Stimulated activated CD4-positive, alpha-beta T cell treated with anti-CD3 and anti-CD28 coated beads, Interleukin-4, amount 100 ng/mL, for 1 hour (primary cell): ENCODE data around the gene CLDN10.
"Not testable (repeated sequence)": the region's sequence is repeated elsewhere in the genome, so short reads cannot be mapped to it uniquely, and the experiment has no call there.

Source experiments
- DNase-seq: peaks from one replicate; pipeline ENCODE4 v3.0.0-alpha.2; 2020

The CLDN10 gene

DNA sequence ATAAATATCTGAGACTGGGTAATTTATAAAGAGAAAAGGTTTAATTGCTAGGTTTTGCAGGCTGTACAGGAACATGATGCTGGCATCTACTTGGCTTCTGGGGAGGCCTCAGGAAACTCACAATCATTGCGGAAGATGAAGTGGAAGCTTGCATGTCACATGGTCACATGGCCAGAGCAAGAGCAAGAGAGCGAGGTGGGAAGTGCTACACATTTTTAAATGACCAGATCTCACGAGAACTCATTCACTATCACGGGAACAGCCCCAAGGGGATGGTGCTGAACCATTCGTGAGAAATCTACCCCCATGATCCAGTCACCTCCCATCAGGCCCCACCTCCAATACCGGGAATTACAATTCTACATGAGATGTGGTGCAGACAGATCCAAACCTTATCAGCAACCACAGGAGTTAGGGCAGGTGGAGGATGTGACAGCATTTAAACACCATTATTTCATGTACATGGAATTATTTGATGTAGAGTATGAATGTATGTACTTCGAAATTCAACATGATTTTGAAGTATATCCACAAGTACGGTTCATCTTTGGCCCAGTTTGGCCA lies 10.5 kb upstream of the CLDN10 start:
- no peak for DNase-seq

DNA sequence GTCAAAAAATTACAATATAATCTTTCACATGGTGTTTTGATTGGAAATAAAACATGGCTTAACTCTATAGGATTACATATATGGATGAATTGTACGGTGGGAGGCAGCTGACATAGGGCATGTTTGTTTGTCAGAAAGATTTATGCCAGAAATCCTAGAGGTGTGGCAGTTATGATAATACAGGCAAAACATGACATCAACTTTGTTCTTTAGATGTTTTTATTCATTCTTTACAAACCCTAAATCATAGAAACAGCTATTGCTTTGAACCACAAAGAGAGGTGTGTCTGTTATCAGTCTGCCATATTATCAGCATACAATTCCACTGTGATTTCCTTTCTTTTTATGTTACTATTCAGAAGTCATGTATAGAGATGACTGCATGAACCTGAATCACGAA lies 8.2 kb upstream of the CLDN10 start:
- DNase-seq, result no peak

DNA sequence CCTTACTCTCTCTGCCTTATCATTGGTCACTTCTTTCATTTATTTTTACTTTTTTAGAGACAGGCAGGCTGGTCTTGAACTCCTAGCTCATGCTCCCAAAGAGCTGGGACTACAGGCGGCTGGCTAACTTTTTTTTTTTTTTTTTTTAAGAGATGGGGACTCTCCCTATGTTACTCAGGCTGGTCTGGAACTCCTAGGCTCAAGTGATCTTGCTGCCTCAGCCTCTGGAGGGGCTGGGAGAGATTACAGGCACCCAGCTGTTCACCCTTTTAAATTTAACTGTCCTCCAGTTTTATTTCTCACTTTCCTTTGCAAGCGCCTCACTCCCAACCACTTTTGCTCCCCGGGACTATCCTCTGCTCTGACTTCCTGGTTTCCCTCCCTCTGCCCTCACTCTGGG lies 5.6 kb upstream of the CLDN10 start:
- no peak for DNase-seq

DNA sequence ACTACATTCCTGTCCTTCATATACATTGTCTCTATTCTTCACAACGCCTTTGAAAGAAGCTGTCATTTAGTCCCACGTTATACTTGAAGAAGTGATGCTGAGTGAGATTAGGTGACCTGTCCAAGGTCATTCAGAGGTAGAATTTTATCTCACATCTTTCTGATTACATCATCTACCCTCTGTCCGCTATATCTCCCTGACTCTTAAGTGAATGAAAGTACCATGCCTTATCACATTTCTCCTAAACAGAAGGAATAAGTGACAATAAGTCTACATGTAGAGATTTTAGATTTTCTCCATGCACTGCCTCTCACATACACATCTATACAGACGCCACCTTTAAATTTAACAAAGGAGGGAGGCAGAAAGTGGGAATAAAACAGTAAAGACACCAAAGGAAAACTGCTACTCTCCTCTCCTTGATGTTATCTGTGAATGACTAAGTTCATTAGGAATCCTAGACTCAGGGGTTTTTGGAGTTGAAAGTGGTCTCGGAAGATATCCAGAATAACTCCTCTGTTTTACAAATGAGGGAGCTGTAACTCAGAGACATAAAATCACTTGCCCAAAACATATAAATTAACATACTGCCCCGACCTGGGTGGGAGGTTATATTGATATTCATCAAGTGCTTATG lies 4.9 kb upstream of the CLDN10 start:
- DNase-seq, result no peak

- no peak for DNase-seq
These were observed 347 bp upstream of the CLDN10 start for GRCh38 chr13:95552208-95552538.

DNA sequence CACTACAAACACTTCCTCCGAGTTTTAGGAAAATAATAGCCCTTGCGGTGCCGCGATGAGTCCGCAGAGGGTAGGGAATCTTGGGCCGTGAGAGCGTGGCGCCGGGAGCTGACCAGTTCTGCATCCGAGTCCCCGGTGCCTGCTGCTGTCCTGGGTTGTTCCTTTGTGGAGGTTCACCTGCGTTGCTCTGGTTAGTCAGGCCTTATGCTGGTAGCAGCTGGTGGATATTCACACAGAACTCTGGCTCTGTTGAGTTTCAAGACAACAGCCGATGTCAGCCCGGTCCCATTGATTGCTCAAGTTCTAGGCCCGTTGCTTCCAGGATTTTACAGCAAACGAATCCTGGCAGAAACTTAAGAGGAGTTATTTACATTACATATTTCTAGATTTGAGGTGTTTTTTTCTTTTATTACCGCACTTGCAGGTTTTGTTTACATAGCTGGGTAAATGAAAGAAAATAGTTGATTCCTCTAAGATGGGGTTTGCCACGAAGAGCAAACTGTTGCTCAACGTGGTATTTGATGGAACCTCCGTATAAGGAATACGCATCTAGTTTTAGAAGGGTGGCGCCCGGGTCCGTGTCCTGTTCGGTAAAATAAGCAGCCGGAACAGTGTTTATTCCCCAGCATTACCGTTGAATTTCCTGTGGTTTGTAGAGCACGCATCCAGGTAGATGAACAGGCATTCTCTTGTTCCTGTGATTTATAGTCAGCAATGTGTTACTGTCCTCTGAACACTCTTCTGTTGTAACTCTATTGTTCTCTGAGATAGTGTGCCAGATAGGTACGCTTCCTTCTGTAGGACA lies 1.3 kb downstream of the CLDN10 start:
- DNase-seq, result no peak

- DNase-seq, result no peak
These were observed 4.5 kb downstream of the CLDN10 start for GRCh38 chr13:95557013-95557412.

GRCh38 chr13:95559100-95559499 lies 6.6 kb downstream of the CLDN10 start:
- DNase-seq, result no peak

DNA sequence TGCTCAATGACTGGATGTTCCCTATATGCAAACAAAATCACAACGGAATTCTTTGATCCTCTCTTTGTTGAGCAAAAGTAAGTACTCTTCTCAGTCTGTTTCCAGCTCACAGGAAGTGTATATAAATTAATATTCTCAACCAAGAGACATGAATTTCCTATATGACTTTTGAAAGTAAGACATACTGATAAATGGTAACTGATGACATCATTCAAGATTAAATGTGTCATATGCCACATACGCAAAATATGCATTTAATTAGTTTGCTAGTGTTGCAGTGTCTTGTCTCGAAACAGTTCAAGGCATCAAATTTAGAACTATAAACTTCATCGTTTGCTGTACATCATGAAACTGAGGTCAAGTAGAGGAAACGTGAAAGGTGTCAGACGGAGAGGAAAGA lies 7.9 kb downstream of the CLDN10 start:
- no peak for DNase-seq

GRCh38 chr13:95564091-95564490 lies 11.6 kb downstream of the CLDN10 start:
- no peak for DNase-seq

GRCh38 chr13:95564733-95565291 lies 12.3 kb downstream of the CLDN10 start:
- no peak for DNase-seq

DNA sequence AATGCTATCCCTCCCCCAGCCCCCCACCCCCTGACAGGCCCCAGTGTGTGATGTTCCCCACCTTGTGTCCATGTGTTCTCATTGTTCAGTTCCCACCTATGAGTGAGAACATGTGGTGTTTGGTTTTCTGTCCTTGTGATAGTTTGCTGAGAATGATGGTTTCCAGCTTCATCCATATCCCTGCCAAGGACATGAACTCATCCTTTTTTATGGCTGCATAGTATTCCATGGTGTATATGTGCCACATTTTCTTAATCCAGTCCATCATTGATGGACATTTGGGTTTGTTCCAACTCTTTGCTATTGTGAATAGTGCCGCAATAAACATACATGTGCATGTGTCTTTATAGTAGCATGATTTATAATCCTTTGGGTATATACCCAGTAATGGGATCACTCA lies 13.2 kb downstream of the CLDN10 start:
- not testable (repeated sequence) for DNase-seq

DNA sequence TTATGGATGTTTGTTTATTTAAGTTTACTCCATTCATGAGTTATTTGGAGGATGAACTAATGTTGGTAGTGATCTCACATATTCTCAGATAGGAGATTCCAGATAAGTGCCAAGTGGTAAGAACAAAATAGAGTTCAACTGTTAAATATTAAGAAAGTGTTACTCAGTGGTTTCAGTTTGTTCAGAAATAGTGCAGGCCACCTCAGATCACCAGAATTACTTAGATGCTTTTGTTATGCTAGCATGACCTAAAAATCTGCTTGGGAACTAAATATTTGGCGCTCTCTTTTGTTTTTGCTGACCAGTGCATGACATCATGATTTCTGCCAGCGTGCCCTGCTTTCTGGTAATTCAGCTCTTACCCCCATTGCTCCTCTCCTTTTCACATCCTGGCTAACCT lies 15.6 kb downstream of the CLDN10 start:
- DNase-seq, result no peak

DNA sequence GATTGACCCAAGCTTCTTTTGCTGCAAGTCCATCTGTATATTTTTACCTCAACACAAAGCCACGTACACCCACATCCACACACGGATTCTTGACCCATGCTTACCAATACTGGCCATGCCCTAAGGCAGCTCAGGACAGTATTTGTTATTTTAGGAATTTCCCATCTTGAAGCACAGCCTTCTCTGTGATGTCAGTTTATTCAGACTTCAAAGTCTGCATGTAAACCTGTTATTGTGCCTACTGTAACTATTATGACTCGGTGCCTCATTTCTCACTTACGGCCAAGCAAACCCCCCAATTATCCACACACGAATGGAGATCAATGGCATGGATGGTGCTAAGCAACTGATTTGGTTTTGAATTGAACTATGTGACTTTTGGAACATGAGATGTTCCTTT lies 17.5 kb downstream of the CLDN10 start:
- no peak for DNase-seq

- no peak for DNase-seq
These were observed 19.4 kb downstream of the CLDN10 start for GRCh38 chr13:95571941-95572340.

- DNase-seq, result no peak
These were observed 20.7 kb downstream of the CLDN10 start for GRCh38 chr13:95573221-95573620.

- no peak for DNase-seq
These were observed 26.8 kb downstream of the CLDN10 start for GRCh38 chr13:95579303-95579702.

GRCh38 chr13:95585867-95586266 lies 33.3 kb downstream of the CLDN10 start:
- no peak for DNase-seq

- no peak for DNase-seq
These were observed 35.6 kb downstream of the CLDN10 start for GRCh38 chr13:95588134-95588533.

GRCh38 chr13:95588721-95589120 lies 36.2 kb downstream of the CLDN10 start:
- DNase-seq, result no peak

GRCh38 chr13:95593462-95593861 lies 40.9 kb downstream of the CLDN10 start:
- no peak for DNase-seq

- no peak for DNase-seq
These were observed 44.2 kb downstream of the CLDN10 start for GRCh38 chr13:95596701-95597100.

DNA sequence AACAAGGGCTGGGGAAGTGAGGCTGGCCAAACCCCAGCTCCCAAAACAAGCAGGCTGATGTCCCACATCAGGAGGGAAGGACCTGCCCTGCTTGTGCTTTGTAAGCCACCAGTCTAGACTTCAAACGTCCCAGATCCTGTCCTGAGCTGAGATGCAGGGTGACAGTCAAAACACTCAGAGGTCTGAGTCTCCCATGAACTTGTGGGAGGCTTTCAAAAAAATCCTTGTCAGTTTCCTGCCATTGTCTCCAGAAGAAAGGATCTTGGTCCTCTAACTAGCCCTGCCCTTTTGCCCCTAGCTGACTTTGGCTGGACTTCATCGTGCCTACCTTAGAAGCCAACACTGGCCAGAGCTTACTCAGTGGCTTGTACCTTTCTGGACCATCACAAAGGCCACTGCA lies 48.7 kb downstream of the CLDN10 start:
- DNase-seq, result no peak

GRCh38 chr13:95601906-95602305 lies 49.4 kb downstream of the CLDN10 start:
- DNase-seq, result no peak
